Kidney epithelial cell (primary cell): ENCODE measurements around the gene PODN. TPM values are rescaled to one million over a fixed set of nuclear protein-coding genes. Genes with fewer than 3 reads are reported as not detected.

Source experiments
- DNase-seq: peaks from one replicate; pipeline ENCODE4 v3.0.0-alpha.2; 2010; ENCODE audit warnings: low read depth
- H3K27me3 ChIP-seq: 2 replicates; pipeline ENCODE4 v1.6.0; 2011; ENCODE audit warnings: low read length; ENCODE audit not compliant: control insufficient read depth, insufficient read depth
- H3K36me3 ChIP-seq: 2 replicates; pipeline ENCODE4 v1.5.1; 2011; ENCODE audit warnings: low read length; ENCODE audit not compliant: control insufficient read depth, insufficient read depth
- H3K4me3 ChIP-seq: 2 replicates; pipeline ENCODE4 v1.5.1; 2011; ENCODE audit warnings: low read depth, mild to moderate bottlenecking, control low read depth, low read length
- CTCF ChIP-seq: IDR thresholded peaks from 2 replicates; pipeline ENCODE4 v1.5.1; 2011; ENCODE audit warnings: mild to moderate bottlenecking, moderate library complexity, low read length, control low read depth, inconsistent platforms; ENCODE audit not compliant: insufficient read depth, poor library complexity, severe bottlenecking
- total RNA-seq: library from RNA; depleted of rRNA; stranded (reverse); fragments of >200 nt; gene quantifications from 2 replicates; pipeline ENCODE4 v1.2.3, GENCODE V29; 2015

PODN gene
- total RNA-seq, 1 donor from 2014 or later, result not detected

DNA sequence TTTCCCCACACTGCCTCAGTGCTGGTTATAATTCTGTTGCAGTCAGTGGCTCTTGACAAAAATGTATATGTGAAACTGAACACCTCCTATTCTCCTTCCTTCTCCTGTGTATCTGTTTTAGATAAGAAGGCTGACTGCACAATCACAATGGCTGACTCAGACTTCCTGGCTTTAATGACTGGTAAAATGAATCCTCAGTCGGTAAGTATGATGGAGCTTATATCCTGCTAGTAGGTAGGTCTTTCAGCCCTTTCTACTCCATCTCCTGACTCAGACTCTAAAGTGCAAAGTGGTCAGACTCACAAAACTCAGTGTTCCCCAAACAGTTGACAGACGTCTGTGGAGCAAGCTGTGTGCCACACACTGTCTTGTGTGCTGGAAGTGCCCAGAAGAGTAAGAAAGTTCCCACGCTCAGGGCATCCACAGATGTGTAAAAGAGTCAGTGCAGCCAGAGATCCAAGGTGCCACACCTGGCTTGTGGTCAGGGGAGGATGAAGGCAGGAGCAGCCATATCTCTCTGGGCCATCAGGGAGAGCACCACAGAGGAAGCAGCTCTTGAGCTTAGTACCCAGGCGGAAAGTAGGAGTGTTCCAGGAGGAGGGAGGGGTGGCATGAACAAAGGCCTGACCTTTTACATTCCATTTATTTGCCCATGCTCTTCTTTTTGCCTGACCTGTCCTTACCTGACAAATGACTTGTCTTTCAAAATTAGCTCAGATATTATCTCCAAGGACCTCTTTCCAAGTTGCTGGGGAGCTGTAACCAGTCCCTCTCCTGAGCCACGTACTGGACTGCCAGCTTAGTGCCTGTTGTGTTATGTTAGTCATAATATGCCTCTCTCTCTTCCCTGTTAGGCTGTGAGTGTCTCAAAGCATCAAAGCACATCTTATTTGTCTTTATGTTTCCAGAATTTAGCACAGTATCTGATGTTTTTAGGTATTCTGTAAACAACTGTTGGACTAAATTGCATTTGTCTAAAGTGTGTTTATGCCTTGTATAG lies 14.0 kb upstream of the PODN start:
- no peaks in the 10 kb centered on the region for H3K36me3 ChIP-seq
- peak; percentile 84 for DNase-seq
- no peak for TF ChIP-seq CTCF
- H3K27me3 ChIP-seq, result no peaks in the 10 kb centered on the region
- no peak overlapping the region for H3K4me3 ChIP-seq

GRCh38 chr1:53048960-53049573 lies 12.9 kb upstream of the PODN start:
- H3K36me3 ChIP-seq, result no peaks in the 10 kb centered on the region

GRCh38 chr1:53049574-53049967 lies 12.4 kb upstream of the PODN start:
- DNase-seq, result no peak
- H3K36me3 ChIP-seq, result peaks cover 1% of the 10 kb centered on the region
- no peaks in the 10 kb centered on the region for H3K27me3 ChIP-seq
- no peak for TF ChIP-seq CTCF
- H3K4me3 ChIP-seq, result no peak overlapping the region

More at GRCh38 chr1:53048960-53049573, 12.9 kb upstream of the PODN start:
- DNase-seq, result no peak
- Histone ChIP-seq H3K27me3 (no peaks in the 10 kb centered on the region), H3K4me3 (no peak overlapping the region)
- TF ChIP-seq CTCF, result no peak

DNA sequence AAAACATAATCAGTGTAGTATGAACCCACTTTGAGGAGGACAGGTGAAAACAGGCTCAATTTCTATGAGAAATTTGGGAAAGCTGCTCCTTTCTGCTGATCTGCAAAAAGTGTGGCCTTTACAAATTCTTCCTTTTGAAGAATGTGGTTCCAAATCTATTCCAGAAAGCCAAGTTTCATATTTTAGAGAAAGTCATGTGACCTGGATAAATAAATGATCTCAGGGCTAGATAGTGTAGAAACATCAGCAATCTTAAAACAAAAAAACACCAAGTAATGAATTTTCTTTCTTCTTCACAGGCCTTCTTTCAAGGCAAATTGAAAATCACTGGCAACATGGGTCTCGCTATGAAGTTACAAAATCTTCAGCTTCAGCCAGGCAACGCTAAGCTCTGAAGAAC lies 11.7 kb upstream of the PODN start:
- TF ChIP-seq CTCF, result no peak
- no peak for DNase-seq
- peaks cover 1% of the 10 kb centered on the region for H3K36me3 ChIP-seq
- H3K4me3 ChIP-seq, result no peak overlapping the region
- no peaks in the 10 kb centered on the region for H3K27me3 ChIP-seq

- no peak for TF ChIP-seq CTCF
- Histone ChIP-seq H3K27me3 (no peaks in the 10 kb centered on the region), H3K36me3 (peaks cover 1% of the 10 kb centered on the region), H3K4me3 (no peak overlapping the region)
- DNase-seq, result no peak
Measured at GRCh38 chr1:53051676-53052075, 10.3 kb upstream of the PODN start.

GRCh38 chr1:53057127-53057526 lies 4.9 kb upstream of the PODN start:
- Histone ChIP-seq H3K4me3 (no peak overlapping the region), H3K36me3 (peaks cover 1% of the 10 kb centered on the region), H3K27me3 (peaks cover 12% of the 10 kb centered on the region)
- TF ChIP-seq CTCF, result no peak
- no peak for DNase-seq
